ENCODE measurements around the gene EEF2. TPM values are rescaled to one million over a fixed set of nuclear protein-coding genes. Genes with fewer than 3 reads are reported as not detected.

Gene EEF2
- total and polyA plus RNA-seq, 2 donors (not counting 1 experiment from before 2014, with no cell fraction given), result 1,449 to 3,167 TPM

DNA sequence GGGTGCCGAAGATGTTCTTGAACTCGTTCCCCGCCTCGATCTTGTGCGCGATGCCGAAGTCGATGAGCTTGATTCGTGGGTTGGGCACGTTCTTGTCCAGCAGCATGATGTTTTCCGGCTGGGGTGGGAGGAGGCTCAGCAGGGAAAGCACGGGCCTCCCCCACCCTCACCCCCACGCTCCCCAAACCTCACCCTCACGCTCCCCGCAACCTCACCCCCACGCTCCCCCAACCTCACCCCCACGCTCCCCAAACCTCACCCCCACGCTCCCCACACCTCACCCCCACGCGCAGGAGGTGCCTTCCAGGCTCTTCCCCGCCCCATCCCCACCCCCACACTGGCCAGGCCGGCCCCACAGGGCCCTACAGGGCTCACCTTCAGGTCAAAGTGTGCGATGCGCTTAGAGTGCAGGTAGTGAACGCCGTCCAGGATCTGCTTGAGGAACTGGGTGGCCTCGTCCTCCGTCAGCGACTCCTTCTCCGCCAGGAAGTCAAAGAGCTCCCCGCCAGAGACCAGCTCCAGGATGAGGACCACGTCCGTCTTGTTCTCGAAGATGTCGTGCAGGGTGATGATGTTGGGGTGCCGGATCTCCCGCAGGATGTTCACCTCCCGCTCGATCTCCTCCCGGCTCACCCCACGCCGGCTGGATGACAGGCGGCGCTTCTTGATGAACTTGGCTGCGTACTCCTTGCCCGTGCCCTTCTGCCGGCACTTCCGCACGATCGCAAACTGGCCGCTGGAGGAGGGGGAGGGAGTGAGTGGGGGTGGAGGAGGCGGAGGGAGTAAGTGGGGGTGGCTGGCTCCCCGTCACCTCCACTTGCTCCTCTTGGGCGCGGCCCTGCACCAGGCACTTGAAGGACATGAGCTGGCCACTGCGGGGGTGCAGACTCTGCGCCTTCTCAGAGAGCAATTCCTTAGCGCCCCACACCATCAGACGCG is 20.7 kb downstream of the EEF2 start:
- no peaks in the 10 kb centered on the region for H3K27me3 Mint-ChIP-seq
- ATAC-seq (ENCODE audit: low read depth), result no peak
- Histone ChIP-seq H3K9ac (ENCODE audit: low read length) (no peak overlapping the region), H3K79me2 (ENCODE audit: control insufficient read depth, insufficient read depth, low read length) (peaks cover 28% of the 10 kb centered on the region), H4K20me1 (ENCODE audit: control insufficient read depth, insufficient read depth, low read length, poor library complexity, severe bottlenecking) (peaks cover 36% of the 10 kb centered on the region), H3K4me1 (ENCODE audit: control insufficient read depth in 2 of 2, insufficient read depth in 2 of 2, low read length in 2 of 2) (peaks cover 1 to 3% of the 10 kb centered on the region in 2 donors), H3K27me3 (replicated peaks in 1 of 4; ENCODE audit: control extremely low read depth in 1 of 4, control insufficient read depth in 3 of 4, insufficient read depth in 4 of 4, low read length in 3 of 4) (no peaks in the 10 kb centered on the region), H3K4me3 (ENCODE audit: control extremely low read depth in 1 of 5, extremely low read depth in 1 of 5, insufficient read depth in 1 of 5, low read depth in 2 of 5, low read length in 4 of 5) (no peak overlapping the region), H3K9me3 (ENCODE audit: control extremely low read depth in 1 of 3, control insufficient read depth in 2 of 3, insufficient read depth in 1 of 3, low read length in 2 of 3) (no peaks in the 10 kb centered on the region), H3K27ac (ENCODE audit: low read length in 2 of 2) (no peak overlapping the region), H3K36me3 (replicated peaks in 1 of 2; ENCODE audit: control extremely low read depth in 1 of 2, control insufficient read depth in 1 of 2, extremely low read depth in 1 of 2, insufficient read depth in 2 of 2, low read length in 1 of 2) (peaks cover 2 to 52% of the 10 kb centered on the region in 2 experiments), H2AFZ (ENCODE audit: insufficient read depth, low read depth, low read length, poor library complexity, severe bottlenecking) (no peak overlapping the region), H3K4me2 (replicated peaks; ENCODE audit: low read depth, low read length, poor library complexity, severe bottlenecking) (no peak overlapping the region)
- intact Hi-C loops (cut with micrococcal nuclease), result no loop called here
- no peak overlapping the region for H3K4me3 Mint-ChIP-seq
- no peak overlapping the region for H3K27ac Mint-ChIP-seq
- over 99% methylated on average over 41 of the region's 60 CpGs for WGBS (ENCODE audit: insufficient coverage)
- no peaks in the 10 kb centered on the region for H3K9me3 Mint-ChIP-seq (ENCODE audit: insufficient read depth)
- no peak for TF ChIP-seq EZH2 (IDR thresholded peaks at IDR 0.05; ENCODE audit: borderline replicate concordance, insufficient read depth, low read depth, low read length, poor library complexity, severe bottlenecking)
- TF ChIP-seq, protein P1, sequence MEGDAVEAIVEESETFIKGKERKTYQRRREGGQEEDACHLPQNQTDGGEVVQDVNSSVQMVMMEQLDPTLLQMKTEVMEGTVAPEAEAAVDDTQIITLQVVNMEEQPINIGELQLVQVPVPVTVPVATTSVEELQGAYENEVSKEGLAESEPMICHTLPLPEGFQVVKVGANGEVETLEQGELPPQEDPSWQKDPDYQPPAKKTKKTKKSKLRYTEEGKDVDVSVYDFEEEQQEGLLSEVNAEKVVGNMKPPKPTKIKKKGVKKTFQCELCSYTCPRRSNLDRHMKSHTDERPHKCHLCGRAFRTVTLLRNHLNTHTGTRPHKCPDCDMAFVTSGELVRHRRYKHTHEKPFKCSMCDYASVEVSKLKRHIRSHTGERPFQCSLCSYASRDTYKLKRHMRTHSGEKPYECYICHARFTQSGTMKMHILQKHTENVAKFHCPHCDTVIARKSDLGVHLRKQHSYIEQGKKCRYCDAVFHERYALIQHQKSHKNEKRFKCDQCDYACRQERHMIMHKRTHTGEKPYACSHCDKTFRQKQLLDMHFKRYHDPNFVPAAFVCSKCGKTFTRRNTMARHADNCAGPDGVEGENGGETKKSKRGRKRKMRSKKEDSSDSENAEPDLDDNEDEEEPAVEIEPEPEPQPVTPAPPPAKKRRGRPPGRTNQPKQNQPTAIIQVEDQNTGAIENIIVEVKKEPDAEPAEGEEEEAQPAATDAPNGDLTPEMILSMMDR (IDR thresholded peaks at IDR 0.05), result no peak
- ChIA-PET POLR2A (no interaction called here), CTCF (no interaction called here)
- H3K4me1 Mint-ChIP-seq, result peaks cover 7% of the 10 kb centered on the region
- no peak for DNase-seq
